GM21737 (cell line): Measurements from ENCODE around the gene SH2D4B.
"Not testable (repeated sequence)": the region's sequence is repeated elsewhere in the genome, so short reads cannot be mapped to it uniquely, and the experiment has no call there.

Source experiments
- ATAC-seq: cut with Tn5 transposase; IDR thresholded peaks from one replicate; pipeline ENCODE4 v1.9.1; 2021; ENCODE audit warnings: mild to moderate bottlenecking, moderate library complexity; ENCODE audit not compliant: unreplicated experiment

SH2D4B gene

GRCh38 chr10:80542053-80542452 is 4.4 kb downstream of the SH2D4B start:
- ATAC-seq, result no peak

DNA sequence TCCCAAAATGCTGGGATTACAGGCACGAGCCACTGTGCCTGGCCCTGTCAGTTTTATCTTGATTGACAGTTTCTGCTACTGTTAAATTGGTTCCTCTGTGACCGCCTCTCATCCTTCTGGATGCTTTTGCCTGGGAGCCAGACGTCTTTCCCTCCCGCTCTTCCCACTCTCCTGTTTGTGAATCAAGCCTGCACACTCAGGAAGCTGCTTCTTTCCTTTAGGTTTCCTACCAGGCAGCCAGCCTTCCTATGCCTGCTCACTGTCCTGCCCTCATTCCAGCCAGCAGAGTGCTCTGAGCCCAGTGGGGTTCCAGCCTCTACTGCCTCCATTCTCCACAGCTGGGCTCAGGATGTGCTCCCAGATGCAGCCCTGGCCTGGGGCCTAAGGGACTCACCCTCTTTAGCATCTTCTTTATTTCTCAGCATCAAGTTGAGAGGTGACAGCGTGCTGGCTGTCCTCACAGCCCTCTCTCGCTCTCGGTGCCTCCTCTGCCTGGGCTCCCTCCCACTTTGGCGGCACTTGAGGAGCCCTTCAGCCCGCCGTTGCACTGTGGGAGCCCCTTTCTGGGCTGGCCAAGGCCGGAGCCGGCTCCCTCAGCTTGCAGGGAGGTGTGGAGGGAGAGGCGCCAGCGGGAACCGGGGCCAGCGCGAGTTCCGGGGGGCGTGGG is 5.1 kb downstream of the SH2D4B start:
- no peak for ATAC-seq

GRCh38 chr10:80543319-80543672 is 5.6 kb downstream of the SH2D4B start:
- not testable (repeated sequence) for ATAC-seq

GRCh38 chr10:80544316-80544953 is 6.7 kb downstream of the SH2D4B start:
- ATAC-seq, result no peak

GRCh38 chr10:80545258-80545881 is 7.7 kb downstream of the SH2D4B start:
- ATAC-seq, result no peak

GRCh38 chr10:80552151-80552646 is 14.5 kb downstream of the SH2D4B start:
- no peak for ATAC-seq

DNA sequence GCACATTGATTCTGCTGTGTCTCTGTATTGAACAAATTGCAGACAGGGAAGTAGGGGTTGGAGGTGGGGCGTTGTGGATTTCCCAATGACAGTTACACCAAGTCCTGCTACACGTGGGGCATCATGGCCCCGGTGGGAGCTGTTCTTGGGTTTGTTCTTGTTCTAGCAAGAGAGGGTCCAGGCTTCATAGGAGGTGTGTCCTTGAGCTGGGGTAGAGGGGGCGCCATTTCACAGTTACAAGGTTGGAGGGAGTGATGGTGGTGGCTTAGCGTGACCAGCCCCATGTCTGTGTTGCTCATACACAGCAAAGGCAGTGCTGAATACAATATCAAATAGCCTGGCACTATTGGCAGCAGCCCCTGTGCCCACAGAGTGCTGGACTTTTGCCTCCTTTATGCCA is 15.7 kb downstream of the SH2D4B start:
- ATAC-seq, result no peak

DNA sequence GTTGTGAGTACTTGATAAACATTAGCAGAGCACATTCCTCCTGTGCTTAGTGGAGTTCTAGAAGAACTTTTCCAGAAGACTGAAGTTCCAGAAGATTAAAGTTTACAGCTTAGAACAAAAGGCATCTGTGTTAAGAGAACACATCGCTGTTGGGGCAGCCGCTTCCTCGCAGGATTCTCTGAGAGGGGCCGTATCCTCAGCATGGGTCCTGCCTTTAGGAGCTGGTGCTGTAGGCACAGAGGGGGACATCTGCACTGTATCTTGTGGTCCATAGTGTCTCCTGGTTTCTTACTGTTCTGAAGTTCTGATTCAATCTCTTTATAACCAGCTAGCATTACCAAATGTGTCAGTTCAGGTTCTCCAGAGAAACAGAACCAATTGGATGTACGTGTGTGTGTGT is 16.3 kb downstream of the SH2D4B start:
- ATAC-seq, result no peak

- ATAC-seq, result no peak
Measured at GRCh38 chr10:80555415-80555814, 17.7 kb downstream of the SH2D4B start.

GRCh38 chr10:80561950-80562349 is 24.2 kb downstream of the SH2D4B start:
- ATAC-seq, result no peak

DNA sequence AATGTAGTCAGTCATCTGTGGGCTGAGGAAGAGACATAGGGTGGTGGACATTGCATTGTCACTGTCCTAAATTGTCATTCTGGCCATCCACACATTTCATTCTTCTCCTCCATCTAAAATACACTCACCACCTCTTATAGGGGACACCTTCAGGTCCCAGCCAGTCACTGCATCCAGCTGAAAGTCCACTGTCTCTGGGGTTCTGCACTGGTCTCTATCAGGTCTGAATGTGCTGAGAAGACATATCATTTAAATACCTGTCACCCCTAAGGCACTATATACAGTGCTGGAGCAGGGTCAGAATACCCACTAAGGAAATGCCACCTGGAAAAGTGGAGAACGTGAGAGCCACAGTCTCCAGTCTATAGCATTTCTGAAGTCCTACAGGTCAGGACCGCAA is 29.6 kb downstream of the SH2D4B start:
- ATAC-seq, result no peak

GRCh38 chr10:80569131-80569895 is 31.6 kb downstream of the SH2D4B start:
- no peak for ATAC-seq

GRCh38 chr10:80571352-80571751 is 33.6 kb downstream of the SH2D4B start:
- no peak for ATAC-seq

GRCh38 chr10:80579181-80579763 is 41.6 kb downstream of the SH2D4B start:
- no peak for ATAC-seq

- ATAC-seq, result no peak
Measured at GRCh38 chr10:80579849-80580637, 42.3 kb downstream of the SH2D4B start.

DNA sequence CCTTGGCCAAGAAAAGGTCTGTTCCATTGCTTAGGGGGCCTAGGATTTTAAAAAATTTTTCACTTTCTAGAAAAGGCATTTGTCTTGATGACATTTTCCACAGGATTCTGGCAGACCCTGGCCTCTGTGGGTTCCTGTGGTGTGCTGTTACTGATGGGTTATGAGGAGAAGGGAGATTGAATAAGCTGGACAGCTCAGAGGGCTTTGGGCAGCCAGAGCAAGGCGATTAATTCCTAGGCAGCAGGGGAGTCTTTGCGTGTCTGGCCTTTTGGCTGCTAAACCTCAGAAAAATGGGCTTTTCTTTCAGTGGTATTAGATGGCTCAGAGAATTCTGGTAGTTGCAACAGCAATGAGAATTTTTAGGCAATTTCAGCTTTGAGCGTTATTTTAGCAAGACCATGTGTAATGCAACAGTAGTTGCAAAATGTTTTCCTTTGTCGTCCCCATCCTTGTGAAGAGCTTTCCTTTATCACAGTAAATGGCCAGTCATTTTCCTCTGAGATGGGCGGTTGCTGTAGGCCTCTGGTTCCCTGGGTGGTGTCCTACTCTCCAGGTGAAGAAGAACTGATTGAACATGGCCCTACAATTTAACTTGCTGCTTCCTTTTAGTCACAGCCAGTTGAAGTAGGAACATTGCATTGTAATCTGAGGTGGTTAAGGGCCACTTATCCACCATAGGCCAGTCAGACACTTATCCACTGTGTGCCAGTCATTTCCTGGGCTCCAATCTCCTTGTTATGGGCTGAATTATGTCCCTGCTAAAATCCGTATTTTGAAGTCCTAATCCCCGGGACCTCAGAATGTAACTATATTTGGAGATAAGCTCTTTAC is 43.2 kb downstream of the SH2D4B start:
- ATAC-seq, result no peak

DNA sequence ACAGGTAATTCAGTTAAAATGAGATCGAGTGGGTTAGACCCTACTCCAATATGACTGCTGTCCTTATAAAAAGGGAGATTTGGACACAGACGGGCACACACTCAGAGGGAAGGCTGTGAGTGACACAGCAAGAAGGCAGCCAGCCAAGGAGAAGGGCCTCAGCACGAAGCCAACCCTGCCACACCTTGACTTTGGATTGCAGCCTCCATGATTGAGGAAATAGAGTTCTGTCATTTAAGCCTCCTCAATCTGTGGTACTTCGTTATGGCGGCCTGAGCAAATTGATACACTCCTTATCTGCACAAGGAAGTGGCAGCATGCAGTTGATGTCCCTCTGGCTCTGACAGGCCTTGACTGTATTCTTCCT is 43.8 kb downstream of the SH2D4B start:
- ATAC-seq, result no peak

DNA sequence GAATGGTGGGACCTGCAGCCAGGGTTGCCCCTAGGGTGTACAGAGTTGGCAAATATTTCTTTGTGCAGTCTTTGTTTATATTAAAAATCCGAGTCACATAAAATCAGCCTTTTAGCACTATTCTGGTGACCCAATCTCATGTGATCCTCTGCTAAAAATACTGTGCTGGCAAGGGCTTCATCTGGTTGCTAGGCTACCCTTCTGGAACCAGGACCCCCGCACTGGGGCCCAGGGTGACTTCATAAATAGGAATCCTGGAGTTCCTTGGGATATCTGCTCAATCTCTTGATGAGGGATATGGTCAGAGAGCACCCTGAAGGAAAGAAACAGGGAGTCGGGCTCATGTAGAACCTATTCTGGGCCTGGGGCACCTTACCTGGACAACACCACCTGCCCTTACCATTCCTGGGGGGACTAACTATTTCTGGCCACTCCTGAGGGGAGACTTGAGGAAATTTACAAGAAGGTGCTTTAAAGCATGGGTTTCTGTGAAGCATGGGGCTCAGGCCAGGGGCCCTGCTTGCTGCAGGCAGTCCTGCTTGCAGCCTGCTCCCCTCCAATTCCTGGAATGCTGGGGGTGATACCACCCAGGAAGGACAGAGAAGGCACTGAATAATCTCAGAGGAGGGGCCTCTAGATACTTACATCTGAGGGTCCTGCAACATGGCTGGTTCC is 44.7 kb downstream of the SH2D4B start:
- no peak for ATAC-seq

DNA sequence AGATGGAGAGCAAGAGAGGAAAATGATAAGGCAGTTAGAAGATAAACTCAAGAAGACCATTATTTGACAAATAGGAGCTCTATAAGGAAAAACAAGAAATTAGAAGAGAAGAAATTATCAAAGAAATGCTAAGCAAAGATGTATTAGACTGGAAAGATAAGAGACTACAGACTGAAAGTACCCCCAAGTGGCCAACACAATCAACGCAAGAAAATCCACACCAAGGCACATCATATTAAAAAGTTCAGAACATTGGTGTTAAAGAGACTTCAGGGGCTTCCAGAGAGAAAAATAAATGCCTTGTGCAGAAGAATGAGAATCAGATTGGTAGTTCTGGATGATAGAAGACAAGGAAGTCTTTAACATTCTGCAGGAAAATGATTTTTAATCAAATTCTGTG is 46.0 kb downstream of the SH2D4B start:
- no peak for ATAC-seq
